ENCODE data around the gene GALNS. TPM values are rescaled to one million over a fixed set of nuclear protein-coding genes. Genes with fewer than 3 reads are reported as not detected.

The GALNS gene
- total and polyA plus RNA-seq, 4 donors = 6.8 to 20.6 (median 10.8) TPM

DNA sequence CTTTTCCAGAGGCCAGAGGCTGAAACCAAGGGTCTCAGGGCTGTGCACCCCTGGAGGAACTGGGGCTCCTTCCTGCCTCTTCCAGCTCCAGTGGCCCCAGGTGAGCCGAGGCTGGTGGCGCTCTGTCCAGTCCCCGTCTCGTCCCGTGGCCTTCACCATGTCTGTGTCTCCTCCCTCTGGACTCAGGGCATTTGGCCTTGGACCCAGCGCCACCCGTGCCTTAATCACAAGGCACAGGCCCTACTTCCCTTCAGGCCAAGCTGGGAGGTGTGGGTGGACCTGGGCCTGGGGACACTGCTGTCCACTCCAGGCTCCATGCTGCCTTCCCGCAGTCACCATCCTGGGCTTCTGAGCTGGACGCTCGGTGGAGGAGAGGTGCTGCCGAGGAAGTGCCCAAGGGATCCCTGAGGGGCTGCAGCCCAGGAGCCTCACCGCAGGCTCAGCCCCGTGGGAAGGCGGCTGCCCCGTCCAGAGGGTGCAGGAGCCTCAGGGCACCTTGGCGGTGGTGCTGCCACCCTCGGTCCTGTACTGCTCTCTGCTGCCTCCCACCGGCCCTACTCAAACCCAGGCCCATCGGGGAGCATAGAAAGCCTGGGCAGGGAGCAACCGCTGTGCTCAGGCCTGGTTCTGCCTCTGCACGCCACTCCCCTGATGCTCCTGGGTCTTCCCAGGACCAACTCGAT is 35.4 kb downstream of the GALNS start:
- peaks cover 0 to 19% (median 4%) of the 10 kb centered on the region in 4 donors for H3K36me3 ChIP-seq (ENCODE audit: control insufficient read depth in 4 of 4, insufficient read depth in 3 of 4, low read depth in 1 of 4, low read length in 3 of 4)
- TF ChIP-seq FOXA2 (IDR thresholded peaks at IDR 0.05) = no peak
- TF ChIP-seq, protein P1, sequence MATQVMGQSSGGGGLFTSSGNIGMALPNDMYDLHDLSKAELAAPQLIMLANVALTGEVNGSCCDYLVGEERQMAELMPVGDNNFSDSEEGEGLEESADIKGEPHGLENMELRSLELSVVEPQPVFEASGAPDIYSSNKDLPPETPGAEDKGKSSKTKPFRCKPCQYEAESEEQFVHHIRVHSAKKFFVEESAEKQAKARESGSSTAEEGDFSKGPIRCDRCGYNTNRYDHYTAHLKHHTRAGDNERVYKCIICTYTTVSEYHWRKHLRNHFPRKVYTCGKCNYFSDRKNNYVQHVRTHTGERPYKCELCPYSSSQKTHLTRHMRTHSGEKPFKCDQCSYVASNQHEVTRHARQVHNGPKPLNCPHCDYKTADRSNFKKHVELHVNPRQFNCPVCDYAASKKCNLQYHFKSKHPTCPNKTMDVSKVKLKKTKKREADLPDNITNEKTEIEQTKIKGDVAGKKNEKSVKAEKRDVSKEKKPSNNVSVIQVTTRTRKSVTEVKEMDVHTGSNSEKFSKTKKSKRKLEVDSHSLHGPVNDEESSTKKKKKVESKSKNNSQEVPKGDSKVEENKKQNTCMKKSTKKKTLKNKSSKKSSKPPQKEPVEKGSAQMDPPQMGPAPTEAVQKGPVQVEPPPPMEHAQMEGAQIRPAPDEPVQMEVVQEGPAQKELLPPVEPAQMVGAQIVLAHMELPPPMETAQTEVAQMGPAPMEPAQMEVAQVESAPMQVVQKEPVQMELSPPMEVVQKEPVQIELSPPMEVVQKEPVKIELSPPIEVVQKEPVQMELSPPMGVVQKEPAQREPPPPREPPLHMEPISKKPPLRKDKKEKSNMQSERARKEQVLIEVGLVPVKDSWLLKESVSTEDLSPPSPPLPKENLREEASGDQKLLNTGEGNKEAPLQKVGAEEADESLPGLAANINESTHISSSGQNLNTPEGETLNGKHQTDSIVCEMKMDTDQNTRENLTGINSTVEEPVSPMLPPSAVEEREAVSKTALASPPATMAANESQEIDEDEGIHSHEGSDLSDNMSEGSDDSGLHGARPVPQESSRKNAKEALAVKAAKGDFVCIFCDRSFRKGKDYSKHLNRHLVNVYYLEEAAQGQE (IDR thresholded peaks at IDR 0.05) = no peak
- TF ChIP-seq JUND (IDR thresholded peaks at IDR 0.05) = no peak
- no peak for TF ChIP-seq NR2F2 (IDR thresholded peaks at IDR 0.05)
- TF ChIP-seq, protein P2, sequence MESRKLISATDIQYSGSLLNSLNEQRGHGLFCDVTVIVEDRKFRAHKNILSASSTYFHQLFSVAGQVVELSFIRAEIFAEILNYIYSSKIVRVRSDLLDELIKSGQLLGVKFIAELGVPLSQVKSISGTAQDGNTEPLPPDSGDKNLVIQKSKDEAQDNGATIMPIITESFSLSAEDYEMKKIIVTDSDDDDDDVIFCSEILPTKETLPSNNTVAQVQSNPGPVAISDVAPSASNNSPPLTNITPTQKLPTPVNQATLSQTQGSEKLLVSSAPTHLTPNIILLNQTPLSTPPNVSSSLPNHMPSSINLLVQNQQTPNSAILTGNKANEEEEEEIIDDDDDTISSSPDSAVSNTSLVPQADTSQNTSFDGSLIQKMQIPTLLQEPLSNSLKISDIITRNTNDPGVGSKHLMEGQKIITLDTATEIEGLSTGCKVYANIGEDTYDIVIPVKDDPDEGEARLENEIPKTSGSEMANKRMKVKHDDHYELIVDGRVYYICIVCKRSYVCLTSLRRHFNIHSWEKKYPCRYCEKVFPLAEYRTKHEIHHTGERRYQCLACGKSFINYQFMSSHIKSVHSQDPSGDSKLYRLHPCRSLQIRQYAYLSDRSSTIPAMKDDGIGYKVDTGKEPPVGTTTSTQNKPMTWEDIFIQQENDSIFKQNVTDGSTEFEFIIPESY (IDR thresholded peaks at IDR 0.05) = no peak
- no peak for TF ChIP-seq HNF4A (conservative IDR thresholded peaks at IDR 0.05)
- TF ChIP-seq, protein P3, sequence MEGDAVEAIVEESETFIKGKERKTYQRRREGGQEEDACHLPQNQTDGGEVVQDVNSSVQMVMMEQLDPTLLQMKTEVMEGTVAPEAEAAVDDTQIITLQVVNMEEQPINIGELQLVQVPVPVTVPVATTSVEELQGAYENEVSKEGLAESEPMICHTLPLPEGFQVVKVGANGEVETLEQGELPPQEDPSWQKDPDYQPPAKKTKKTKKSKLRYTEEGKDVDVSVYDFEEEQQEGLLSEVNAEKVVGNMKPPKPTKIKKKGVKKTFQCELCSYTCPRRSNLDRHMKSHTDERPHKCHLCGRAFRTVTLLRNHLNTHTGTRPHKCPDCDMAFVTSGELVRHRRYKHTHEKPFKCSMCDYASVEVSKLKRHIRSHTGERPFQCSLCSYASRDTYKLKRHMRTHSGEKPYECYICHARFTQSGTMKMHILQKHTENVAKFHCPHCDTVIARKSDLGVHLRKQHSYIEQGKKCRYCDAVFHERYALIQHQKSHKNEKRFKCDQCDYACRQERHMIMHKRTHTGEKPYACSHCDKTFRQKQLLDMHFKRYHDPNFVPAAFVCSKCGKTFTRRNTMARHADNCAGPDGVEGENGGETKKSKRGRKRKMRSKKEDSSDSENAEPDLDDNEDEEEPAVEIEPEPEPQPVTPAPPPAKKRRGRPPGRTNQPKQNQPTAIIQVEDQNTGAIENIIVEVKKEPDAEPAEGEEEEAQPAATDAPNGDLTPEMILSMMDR (IDR thresholded peaks at IDR 0.05; ENCODE audit: low read depth, low read length, missing input control) = no peak
- TF ChIP-seq SP1 (IDR thresholded peaks at IDR 0.05) = no peak
- TF ChIP-seq FOXA1 (IDR thresholded peaks at IDR 0.05) = no peak
- no peak for TF ChIP-seq EGR1 (IDR thresholded peaks at IDR 0.05; ENCODE audit: low read depth in 2 of 2)
- no peak for TF ChIP-seq HNF4G (IDR thresholded peaks at IDR 0.05)
- TF ChIP-seq GABPA (IDR thresholded peaks at IDR 0.05 in 1 of 2, conservative IDR thresholded peaks at IDR 0.05 in 1 of 2) = no peak
- no peak for TF ChIP-seq RAD21 (IDR thresholded peaks at IDR 0.05)
- TF ChIP-seq, protein P4, sequence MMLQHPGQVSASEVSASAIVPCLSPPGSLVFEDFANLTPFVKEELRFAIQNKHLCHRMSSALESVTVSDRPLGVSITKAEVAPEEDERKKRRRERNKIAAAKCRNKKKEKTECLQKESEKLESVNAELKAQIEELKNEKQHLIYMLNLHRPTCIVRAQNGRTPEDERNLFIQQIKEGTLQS (IDR thresholded peaks at IDR 0.05) = no peak
- no peak for TF ChIP-seq YY1 (IDR thresholded peaks at IDR 0.05)
- no peak for TF ChIP-seq RXRA (IDR thresholded peaks at IDR 0.05)
- TF ChIP-seq, protein P5, sequence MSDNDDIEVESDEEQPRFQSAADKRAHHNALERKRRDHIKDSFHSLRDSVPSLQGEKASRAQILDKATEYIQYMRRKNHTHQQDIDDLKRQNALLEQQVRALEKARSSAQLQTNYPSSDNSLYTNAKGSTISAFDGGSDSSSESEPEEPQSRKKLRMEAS (IDR thresholded peaks at IDR 0.05) = no peak
- TF ChIP-seq TAF1 (conservative IDR thresholded peaks at IDR 0.05) = no peak
- 90% methylated on average over 22 of the region's 22 CpGs for WGBS
- DNase-seq (ENCODE audit: low spot score) = no peak
- H3K9ac ChIP-seq (ENCODE audit: low read depth in 1 of 2, low read length in 2 of 2) = no peak overlapping the region
- H3K9me3 ChIP-seq (ENCODE audit: control insufficient read depth in 4 of 4, low read length in 3 of 4) = no peaks in the 10 kb centered on the region
- no peak overlapping the region for H3K4me3 ChIP-seq (ENCODE audit: low read depth in 1 of 3, low read length in 3 of 3)
- H3K27me3 ChIP-seq (ENCODE audit: control insufficient read depth in 4 of 4, insufficient read depth in 4 of 4, low read length in 3 of 4) = no peaks in the 10 kb centered on the region
- no peak overlapping the region for H3K27ac ChIP-seq (ENCODE audit: low read depth in 1 of 2, low read length in 2 of 2)
- no peaks in the 10 kb centered on the region for H3K4me1 ChIP-seq (ENCODE audit: control insufficient read depth in 4 of 4, insufficient read depth in 4 of 4, low read length in 3 of 4)
